HG02571 (cell line): ENCODE measurements around the gene FMN1.

Experiments used
- ATAC-seq: cut with Tn5 transposase; IDR thresholded peaks from one replicate; pipeline ENCODE4 v1.9.1; 2021; ENCODE audit warnings: mild to moderate bottlenecking, moderate library complexity; ENCODE audit not compliant: unreplicated experiment

The FMN1 gene

DNA sequence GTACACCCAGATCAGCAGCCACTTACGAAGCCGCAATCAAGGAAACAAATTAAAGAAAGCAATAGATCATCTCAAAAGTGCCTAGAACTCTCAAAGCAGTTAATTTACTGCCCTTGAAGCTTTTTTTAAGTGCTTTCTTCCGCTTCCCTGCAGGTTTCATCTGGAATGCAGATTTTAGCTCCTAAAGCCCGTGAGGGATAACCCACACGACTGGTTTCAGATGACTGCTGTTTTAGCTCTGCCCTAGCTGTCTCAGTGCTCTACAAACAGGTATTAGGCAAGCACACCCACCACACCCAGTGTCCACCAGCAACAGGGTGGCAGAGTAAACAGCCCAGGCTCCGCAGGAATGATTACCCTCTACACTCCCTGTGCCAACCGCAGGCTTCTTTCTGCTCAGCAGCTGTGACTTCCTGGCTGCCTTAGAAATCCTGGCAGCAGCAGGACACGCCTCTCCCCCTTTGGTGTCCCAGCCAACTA, 126.0 kb downstream of the FMN1 start:
- ATAC-seq: no peak

DNA sequence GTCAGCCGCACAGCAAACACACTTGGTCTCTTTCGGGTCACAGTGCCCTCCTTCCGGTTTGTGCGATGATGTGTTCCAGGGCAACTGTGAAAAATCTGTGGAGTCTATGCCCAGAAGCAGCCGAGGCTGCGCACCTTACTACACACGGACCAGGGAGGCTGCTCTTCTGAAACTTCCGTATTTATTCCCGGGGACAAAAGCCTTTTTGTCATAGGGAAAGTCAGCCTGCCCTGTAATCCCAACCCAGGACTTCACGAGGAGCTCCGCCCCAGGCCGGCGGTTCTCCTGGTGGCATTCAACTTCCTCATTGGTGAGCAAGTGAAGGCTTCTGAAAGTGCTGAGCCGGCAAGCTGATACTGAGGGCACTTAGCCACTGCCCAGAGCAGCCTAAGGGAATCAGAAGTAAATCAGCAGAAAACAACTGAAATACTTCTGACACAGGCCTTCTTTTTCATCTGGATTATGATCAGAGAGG, 126.5 kb downstream of the FMN1 start:
- ATAC-seq: no peak

DNA sequence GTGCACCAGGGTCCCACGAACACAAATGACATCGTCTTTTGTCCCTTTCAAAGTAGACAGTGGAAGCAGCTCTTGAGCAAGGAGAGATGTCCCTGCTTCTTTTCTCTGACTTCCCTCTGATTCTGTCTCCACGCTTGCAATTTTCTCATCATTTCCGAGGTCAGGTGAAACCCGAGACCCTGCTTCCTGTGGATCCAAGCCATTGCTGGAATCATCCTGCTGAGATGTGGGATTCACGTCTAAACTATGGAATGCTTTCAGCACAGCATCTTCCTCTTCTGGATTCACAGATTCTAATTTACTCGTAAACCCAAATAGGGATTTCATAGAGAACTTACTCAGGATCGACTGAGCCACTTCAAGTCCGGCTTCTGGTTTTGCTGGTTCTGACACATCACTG, 127.1 kb downstream of the FMN1 start:
- ATAC-seq: no peak

DNA sequence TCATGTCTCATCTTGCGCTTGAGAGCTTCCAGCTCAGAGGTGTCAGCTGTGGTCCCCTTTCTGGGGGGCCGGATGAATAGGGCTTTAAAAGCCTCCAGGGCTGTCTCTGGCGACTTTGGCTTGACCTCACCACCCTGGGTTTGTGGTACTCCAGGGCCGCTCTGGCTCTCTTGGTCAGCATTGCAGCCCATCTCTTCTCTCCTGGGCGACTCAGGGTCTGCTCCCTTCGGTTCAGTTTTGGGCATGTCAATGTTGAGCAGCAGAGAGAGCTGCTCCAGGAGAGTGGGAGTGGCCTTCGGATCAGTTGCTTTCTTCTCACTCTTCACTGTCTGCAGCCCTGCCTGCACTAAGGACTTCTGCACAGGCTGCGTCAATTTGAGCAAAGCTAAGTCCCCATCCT, 127.9 kb downstream of the FMN1 start:
- ATAC-seq: no peak

DNA sequence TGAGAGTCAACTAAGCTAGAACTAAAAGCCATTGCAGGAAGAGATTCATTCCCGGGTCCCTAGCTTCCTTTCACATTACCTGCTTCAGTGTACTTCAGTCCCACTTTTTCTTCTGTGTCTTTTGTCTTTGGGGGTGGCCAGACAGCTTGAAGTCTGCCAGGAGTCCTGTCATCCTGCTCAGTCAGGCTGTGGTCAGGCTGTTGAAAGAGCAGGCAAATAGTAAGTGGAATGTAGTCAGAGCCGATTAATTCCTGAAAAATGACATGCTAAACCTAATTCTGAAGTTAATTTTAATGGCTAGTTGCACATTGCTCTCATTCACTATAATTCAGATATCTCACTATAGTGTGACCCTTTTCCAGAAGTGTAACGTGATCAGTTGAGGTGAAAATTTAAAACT, 129.6 kb downstream of the FMN1 start:
- ATAC-seq: no peak

DNA sequence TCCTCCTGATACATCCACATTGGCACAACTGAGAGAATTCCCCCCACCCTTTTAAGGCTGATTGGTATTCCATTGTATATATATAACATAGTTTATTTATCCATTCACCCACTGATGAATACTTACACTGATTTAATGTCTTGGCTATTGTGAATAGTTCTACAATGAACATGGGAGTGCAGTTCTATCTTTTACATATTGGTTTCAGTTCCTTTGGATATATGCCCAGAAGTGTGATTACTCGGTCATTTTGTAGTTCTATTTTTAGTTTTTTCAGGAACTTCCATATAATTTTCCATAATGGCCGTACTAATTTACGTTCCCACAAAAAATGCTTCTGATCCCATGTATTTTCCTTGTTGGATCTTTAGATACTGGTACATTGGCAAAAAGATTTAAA, 135.3 kb downstream of the FMN1 start:
- no peak for ATAC-seq

DNA sequence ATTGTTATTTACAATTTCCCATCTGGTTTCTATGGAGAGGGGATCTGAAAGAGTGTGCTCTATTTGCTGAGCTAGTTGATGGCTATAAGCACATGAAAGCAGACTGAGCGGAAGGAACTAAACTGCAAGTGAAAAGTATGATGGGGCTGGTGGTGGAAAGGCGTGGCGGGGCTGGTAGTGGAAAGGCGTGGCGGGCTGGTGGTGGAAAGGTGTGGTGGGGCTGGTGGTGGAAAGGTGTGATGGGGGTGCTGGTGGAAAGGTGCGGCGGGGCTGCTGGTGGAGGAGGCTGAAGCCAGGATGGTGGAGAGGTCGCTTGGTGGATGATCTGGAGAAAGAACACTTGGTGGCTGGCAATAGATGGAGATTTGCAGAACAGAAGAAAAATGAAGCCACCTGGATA, 136.7 kb downstream of the FMN1 start:
- ATAC-seq: no peak

DNA sequence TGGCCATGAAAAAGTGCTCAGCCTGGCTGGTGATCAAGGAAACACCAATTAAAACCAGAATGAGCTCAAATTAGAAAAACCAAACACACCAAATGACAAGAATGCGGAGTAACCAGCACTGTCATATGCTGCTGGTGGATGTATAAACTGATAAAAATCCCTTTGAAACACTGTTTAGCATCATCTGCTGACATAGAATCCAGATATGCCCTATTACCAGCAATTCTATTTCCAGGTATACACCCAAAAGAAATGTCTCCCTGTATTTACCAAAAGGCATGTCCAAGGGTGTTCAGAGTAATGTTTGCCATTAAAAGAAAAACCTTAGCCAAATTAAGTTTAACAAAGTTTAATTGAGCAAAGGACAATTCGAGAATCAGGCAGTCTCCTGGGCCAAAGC, 138.6 kb downstream of the FMN1 start:
- ATAC-seq: no peak

DNA sequence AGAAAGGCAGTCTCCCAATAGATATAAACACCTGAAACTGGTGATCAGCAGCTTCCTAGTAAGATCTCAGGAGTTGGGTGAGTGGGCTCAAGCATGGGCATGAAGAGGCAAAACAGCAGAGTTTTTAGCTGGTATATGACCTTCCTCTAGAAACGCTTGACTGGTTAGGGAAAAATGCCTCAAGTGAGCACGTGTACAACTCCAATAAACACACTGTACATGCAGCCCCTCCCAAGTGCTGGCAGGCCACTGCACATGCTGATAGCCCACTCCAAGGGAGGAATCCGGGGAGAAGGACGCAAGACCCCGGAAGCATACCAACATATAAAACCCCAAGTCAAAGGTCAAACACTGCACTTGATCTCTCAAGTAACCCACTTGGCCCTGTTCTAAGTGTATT, 143.0 kb downstream of the FMN1 start:
- ATAC-seq: no peak

DNA sequence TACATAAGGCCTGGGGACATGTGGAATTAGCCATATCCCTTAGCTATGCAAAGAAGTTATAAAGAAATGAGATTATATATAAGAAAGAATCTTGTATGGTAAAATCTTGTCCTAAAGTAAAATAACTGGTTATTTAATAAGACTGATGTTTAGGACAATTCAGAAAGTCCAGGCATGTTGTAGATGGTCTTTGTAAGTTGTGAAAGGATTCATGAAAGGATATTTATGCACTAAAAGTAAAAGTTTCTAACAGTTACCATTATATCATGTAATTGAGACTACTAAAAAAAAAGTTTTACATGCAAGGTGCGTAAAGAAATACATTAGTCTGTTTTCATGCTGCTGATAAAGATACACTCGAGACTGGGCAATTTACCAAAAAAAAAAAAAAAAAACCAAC, 146.3 kb downstream of the FMN1 start:
- ATAC-seq: no peak

DNA sequence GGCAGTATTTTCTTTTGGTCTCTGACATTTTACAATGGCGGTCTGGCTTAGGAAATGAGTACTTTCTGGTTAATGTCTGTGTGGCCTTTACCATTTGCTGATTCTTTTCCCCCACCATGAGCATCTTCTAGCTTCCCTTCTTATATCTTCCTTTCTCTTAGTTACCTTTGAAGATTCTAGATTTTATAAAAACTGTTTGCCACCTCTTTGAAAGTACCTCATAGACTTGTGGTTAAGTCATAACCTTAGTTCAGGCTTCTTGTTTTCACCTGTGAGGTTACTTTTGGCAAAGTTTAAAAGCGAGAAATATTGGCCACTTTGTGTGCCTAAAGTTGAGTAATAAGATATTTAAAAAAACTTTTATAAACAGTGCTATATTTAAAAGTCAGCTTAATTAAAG, 147.4 kb downstream of the FMN1 start:
- no peak for ATAC-seq

DNA sequence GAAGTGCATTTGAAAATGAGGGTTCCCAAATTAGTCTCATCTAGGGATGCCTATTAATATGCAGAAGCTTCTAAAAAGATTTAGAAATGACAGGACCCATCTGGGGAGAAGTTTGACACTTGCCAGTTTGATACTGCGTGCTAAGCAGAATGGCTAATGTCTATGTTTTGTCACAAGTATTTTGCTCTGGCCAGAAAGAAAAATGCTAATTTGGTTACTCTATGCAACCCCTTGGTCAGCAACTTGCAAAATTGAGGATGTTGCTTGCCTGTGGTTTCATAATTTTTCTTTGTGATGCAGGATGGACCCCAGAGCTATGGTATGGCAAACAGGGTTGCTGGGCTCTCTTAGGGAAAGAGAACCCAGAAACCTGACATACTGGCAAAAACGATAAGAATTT, 148.2 kb downstream of the FMN1 start:
- no peak for ATAC-seq

DNA sequence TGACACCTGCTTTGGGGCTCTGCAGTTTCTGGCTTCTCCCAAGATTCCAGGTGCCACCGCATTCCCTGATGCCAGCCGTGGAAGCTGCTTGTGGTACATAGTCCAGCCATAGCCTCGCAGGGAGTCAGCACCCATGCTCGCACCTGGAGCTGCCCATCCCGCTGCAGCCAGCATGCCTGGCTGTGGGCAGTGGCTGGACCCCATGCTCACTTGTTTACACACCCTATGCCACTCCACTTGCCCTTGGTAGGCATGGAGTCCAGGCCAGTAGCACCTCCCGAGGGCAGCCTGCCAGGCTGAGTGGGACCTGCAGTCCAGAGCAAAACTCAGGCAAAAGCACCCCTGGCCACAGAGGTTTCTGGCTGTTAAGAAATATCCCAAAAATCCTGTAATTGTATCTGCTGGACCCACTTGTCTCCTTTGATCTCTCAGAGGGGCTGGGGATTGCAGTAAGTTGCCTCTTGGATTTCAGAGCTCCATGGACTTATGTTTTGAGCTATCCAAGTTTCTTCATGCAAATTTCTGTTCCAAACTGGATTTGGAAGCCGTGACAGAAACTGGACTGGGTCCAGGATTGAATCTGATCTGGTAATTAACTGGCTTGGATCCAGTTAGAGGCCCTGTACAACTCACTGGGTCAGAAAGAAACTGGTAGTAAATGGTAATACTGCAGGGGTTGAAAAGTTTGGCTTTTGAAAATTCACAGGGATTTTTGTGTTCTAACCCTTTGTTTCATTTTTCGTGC, 149.3 kb downstream of the FMN1 start:
- ATAC-seq: no peak

DNA sequence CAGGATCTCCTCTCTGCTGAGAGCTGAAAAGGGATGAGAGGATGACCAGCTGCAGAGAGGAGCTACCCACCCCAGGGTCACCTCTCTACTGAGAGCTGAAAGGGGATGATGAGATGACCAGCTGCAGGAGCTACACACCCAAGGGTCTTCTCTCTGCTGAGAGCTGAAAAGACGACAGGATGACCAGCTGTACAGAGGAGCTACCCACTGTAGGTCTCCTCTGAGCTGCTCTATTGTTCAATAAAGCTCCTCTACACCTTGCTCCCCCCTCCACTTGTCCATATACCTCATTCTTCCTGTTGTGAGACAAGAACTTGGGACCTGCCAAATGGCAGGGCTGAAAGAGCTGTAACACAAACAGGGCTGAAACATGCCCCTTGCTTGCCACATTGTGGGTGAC, 149.9 kb downstream of the FMN1 start:
- no peak for ATAC-seq

DNA sequence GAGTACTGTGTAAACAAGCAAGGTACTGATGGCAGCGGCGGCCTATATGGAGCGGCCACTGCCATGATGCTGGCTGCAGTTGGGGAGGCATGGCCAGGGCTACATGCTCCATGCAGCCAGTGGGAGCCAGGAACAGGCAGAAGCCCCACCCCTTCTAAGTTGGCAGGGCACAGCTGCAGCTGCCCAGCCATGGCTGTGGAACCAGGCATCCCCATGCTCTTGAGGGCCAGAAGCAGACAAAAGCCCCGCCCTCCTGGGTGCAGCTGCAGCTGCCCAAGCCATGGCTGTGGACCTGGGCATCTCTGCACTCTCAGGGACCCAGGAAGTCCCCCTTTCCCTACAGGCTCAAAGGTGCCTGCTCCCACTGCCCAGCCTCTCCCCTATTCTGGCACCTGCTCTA, 150.9 kb downstream of the FMN1 start:
- ATAC-seq: no peak

DNA sequence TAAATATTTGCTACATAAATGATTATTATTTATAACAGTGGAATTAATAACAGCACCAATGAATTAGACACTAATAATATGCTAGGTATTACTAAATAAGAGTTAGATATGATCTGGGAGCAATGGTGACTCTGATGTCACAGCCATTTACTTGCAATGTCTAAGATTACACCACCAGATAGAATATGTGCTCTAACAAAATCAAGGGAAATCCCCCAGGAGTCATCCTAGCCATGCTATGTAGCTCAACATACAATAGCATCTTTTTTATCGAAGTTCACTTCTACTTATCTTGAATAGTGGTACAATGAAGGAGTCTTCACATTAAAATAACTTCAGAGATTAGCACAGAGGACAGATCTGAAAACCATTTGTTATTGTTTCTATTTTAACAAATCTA, 154.0 kb downstream of the FMN1 start:
- no peak for ATAC-seq

DNA sequence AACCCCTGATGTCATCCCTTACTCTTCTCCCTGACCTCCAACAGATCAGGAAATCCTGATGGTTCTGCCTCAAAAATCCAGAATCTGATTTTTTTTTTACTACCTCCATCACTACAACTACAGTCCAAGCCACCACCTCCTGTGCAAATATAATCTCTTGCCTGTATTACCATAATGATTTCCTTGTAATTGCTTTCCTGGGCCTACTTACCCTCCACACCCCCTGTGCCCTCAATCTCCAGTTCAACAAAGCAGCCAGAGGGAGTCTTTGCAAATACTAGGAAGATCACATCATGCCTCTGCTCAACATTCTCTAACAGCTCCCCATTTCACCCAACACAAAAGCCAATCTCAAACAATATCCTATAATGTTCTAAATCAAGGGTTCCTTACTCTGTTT, 159.9 kb downstream of the FMN1 start:
- ATAC-seq: no peak

DNA sequence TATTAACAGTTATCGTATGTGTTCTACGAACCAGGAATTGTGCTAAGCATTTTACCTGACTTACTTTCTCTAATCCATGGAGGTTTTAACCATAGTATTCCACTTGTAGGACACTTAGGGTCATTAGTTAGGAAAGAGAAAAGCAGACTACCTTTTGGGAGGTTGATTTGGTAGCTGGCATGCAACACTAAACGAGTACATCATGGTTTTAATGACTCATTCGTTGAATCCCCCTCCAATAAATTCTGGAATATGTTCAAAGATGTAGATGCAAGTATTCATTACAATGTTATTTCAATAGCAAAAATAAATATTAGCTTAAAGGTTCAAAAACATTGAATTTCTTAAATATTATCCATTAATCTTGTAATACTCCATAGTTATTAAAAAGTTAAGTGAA, 162.5 kb downstream of the FMN1 start:
- ATAC-seq: no peak

DNA sequence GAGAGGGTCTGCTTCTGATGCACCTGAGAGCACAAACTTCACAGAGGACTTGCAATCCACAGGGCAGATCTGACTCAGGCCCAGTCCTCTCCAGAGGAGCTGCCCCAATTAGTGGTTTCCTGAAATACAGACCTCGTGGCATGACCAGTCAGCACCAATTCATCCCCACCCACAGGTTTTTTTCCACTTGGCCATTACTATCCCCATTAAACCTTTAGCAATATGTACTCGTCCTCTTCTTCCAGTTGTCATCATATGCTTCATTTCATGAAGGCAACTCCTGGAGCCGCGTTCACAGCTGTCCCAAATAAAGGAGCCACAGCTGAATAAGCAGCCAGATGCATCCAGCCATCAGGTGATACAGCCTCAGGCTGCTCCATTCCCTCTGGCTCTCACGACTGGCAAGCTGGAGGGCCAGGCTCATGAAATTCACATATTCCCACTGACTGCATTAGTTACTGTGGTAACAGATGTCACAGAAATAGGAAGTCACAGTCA, 163.1 kb downstream of the FMN1 start:
- no peak for ATAC-seq

DNA sequence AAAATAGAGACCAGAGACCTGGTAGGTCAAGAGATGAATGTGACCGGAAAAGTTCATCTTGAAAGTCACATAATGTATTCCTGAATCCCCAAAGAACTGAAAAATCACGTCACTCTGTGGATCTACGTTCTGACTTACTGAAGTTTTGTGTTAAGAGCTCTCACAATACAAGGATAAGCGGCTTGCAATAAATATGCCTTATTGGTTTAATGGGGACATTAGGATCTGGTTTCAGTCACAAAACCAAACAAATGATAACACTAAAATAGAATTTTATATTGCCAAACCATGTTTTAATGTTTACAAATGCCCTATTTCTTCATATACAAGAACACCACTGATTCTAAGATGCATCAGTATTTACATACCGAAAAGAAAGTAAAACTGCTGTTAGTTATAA, 164.2 kb downstream of the FMN1 start:
- no peak for ATAC-seq

DNA sequence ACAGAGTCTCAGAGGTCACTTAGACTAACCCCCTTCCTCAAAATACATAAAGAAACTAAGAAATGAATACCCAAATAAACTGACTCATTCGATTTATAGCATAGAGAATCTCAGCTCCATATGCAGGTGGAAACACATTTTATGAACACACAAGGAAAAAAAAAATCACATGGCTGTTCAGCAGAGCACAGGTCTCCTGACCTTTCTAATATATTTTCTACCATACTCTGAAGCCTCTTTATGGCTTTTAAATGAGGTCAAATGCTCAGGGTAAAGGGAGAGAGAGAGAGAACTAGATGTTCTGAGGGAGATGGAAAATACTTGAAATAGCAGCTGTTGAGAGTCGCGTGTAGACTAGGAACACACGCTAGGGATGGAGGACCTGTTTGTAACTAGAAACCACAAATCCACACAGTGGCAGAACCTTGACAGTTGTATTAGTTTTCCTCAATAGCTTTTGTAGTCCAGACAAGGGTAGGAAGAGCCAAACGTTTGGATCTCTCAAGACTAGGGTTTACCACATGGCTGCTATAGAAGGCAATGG, 165.3 kb downstream of the FMN1 start:
- ATAC-seq: no peak

DNA sequence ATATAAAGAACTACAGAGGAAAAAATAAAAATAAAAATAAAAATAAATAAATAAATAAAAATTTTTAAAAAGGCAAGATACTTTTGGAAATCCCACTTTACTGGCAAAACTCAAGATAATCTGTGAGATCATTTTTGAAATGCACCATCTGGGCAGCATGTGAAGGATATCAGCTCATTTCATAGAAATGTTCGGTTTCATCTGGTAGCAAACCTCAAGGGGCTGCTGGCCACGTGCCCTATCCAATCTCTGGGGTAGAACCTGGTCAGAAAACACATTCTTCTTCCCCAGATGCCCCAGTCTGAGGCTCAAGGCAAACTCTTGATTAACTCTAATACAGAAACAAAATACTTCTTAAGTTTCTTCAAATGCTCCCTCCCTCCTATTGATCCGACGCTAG, 166.0 kb downstream of the FMN1 start:
- ATAC-seq: no peak
